HG02870 (cell line): ENCODE results near the gene EVI5.
"Not testable (repeated sequence)": the region's sequence is repeated elsewhere in the genome, so short reads cannot be mapped to it uniquely, and the experiment has no call there.

Source experiments
- ATAC-seq: cut with Tn5 transposase; IDR thresholded peaks from one replicate; pipeline ENCODE4 v1.9.1; 2021; ENCODE audit warnings: mild to moderate bottlenecking, moderate library complexity; ENCODE audit not compliant: unreplicated experiment

The EVI5 gene

GRCh38 chr1:92792340-92792782 lies 7.5 kb upstream of the EVI5 start:
- no peak for ATAC-seq

- ATAC-seq: no peak
Observed at GRCh38 chr1:92791487-92792066, 6.7 kb upstream of the EVI5 start.

DNA sequence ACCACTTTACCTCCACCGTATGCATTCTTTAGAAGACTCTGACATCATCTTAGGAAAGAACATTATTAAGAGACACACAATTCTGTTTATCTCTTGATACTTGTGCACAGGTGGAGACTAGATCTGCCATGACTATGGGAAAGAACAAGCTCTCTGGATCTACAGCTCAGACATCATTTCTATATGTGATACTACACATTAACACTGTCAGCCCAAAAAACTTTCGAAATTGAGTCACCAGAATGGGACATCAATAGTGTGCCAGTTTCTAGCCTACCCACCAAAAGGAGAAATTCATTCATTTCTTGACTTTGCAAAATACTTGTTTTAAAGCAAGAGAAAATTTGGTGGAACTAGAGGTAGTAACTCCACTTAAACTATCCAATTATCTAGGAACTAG lies 6.0 kb upstream of the EVI5 start:
- no peak for ATAC-seq

DNA sequence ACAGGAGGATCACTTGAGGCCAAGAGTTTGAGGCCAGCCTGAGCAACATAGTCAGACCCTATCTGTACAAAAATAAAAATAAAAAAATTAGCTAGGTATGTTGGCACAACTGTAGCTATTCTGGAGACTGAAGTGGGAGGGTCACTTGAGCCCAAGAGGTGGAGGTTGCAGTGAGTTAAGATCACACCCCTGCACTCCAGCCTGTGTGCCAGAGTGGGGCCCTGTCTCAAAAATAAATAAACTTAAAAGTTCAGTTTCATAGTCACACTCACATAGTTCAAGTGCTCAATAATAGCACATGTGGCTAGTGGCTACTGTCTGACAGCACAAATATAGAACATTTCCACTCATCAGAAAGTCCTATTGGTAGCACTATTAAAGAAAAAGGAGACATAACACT lies 5.2 kb upstream of the EVI5 start:
- ATAC-seq: no peak

DNA sequence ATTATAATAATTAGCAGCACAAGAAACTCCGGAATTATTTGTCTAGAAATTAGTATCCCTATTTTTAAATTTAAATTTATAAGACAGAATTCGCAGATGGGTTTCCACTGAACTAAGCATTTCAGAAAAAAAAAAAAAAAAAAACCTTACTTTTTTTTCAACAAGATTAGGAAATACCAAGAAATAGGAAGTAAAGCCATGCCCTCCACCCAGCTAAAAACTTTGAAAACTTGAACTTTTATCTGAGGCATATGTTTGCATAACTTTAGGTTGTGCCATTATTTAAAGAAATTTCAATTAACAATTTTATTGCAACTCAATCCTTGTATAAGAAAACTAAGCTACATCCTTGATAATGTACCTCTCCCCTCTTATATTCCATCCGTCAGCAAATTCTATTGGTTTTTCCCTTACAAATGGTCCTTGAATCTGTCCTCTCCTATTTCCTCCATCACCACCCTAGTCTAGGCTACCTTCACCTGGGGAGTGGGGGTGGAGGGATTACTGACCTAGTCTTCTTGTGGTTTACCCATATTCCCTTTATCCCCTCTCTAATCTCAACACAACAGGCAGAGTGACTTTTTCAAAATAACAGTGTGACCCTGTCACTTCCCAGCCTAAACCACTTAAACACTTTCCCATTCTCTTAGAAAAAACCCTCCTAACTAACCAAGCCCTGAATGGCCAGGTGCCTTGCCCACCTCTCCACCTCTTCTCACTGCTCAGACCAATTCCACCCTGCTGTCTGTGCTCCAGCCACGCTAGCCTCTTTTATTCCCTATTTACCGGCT lies 1.4 kb upstream of the EVI5 start:
- ATAC-seq: no peak

GRCh38 chr1:92784021-92784638 lies 778 bp downstream of the EVI5 start:
- no peak for ATAC-seq

- ATAC-seq: not testable (repeated sequence)
Observed at GRCh38 chr1:92783550-92783949, 1.4 kb downstream of the EVI5 start.

DNA sequence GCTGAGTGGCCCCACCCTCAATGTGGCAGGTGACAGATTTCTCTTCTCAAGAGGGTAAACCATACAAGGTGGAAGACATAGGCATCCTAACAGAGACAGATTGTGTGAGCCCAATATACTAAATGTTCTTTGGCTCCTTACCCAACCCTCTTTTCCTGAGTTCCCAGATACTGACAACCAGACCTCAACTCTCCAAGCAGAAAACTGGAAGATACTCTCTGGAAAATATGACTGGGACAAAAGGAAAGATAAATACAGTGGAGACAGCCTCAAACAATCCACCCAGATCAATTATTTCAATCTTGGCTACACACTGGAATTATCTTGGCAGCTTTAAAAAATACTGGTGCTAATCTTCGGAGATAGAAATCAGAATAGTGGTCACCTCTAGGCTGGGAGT lies 6.5 kb downstream of the EVI5 start:
- ATAC-seq: no peak

GRCh38 chr1:92774407-92774806 lies 10.5 kb downstream of the EVI5 start:
- no peak for ATAC-seq

DNA sequence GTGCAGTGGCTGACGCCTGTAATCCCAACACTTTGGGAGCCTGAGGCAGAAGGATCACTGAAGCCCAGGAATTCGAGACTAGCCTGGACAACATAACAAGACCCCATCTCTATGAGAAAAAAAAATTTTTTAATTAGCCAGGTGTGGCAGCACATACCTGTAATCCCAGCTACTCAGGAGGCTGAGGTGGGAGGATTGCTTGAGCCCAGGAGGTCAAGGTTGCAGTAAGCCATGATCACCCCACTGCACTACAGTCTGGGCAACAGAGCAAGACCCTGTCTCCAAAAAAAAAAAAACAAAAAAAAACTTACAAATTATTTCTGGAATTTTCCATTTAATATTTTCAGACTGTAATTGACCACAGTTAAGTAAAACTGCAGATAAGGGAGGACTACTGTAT lies 11.2 kb downstream of the EVI5 start:
- ATAC-seq: not testable (repeated sequence)

DNA sequence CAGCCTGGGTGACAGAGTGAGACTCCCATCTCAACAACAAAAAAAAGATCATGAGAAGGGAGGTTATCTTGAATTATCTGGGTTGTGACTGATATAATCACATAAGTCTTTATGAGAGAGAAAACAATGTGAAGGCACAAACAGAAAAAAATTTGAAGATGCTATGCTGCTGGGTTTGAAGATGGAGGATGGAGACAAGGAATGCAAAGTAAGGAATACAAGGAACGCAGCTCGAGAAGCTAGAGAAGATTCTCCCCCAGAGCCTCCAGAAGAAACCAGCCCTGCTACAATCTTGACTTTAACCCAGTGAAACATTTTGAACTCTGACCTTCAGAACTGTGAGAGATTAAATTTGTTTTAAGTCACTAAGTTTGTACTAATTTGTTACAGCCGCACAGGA lies 15.1 kb downstream of the EVI5 start:
- ATAC-seq: no peak

- ATAC-seq: no peak
Observed at GRCh38 chr1:92768915-92769314, 16.0 kb downstream of the EVI5 start.

DNA sequence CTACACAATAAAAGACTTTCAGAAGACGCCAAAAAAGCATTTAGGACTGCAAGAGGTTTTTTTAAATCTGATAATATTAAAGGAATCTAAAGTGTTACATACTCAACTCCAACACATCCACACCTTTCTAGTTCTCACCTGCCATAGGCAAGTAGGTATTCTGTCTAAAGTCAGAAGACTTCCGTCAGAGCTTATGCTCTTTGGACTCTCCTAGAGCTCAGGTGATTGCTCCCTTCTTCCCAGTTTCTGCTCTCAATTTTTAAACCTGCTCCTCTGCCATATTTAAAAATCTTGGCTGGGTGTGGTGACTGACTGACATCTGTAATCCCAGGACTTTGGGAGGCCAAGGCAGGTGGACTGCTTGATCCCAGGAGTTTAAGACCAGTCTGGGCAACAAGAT lies 16.6 kb downstream of the EVI5 start:
- ATAC-seq: no peak

DNA sequence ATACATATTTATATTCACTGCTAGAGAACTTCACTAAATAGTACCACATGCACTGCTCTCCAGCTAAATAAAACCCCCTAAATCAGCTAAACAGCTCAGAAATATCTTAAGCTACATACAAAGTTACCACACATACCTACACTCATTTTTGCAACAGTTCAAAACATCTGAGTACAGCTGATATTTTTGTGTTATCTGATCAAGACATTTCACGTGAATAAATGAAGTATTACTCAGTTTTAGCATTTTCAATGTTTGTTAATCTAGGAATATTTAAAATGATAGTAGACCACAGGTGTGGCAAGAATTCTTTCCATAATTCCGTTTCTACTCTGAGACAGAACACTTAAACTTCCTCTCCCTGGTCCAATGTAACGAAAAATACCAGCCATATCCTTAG lies 20.8 kb downstream of the EVI5 start:
- ATAC-seq: no peak

DNA sequence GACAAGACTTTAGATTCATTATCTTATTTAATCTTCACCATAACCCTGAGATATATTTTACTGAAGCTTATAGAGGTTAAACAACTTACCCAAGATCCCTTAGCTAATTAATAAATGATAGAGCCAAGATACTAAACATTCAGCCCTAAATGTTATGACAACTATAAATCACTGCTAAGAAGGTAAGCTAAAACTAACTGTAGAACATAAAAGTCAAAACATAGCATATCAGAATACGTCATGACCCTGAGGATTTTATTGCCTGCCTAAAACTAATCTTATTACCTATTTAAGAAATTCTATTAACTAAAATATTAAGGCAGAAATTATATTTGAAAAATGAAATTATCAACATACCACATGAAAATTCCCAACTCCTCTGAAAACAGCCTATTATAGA lies 22.6 kb downstream of the EVI5 start:
- no peak for ATAC-seq

DNA sequence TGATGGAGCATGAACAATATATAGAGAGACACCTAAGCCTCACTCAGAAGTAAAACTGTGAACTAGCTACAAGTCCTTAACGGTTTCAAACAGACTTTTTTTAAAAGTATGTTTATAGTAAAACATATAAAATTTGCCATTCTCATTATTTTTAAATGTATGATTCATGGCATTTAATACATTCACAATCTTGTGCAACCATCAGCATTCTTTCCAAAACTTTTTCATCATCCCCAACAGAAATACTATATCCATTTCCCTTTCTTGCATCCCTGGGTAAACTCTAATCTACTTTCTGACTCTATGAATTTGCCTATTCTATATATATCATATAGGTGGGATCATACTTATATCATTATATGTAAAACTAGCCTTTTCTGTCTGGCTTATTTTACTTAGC lies 25.5 kb downstream of the EVI5 start:
- ATAC-seq: no peak

DNA sequence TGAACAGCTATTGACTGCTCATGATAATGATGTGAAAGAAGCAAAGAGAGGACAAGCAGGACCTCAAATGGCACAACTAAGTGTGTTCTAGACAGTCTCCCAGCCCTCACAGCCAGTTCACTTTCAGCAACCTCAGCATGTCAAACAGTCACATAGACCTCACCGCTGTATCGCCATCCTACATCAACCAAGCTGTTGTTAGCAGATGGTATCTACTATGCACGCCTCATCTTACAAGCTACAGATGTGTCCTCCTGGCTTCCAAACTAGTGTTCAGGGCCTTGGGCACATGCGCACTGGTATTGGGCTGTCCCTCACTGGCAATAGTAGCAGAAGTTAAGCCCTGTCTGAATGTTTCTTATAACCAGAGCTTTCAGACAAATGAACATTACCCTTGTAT lies 28.4 kb downstream of the EVI5 start:
- no peak for ATAC-seq

GRCh38 chr1:92755541-92756461 lies 29.1 kb downstream of the EVI5 start:
- no peak for ATAC-seq

DNA sequence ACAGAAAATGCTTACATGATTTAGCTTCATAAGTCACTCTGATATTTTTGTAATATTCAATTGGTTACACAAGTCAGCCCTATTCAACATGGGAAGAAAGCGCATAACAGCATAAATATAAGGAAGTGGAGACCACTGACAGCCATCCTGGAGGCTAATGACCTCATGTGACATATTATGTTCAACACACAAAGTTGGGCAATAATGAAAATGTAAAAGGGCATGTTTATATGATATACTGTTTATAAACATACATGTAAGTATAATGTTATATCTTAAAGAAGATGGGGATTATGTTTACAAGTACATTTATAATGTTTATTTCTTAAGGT lies 30.2 kb downstream of the EVI5 start:
- no peak for ATAC-seq

GRCh38 chr1:92754000-92754718 lies 30.7 kb downstream of the EVI5 start:
- no peak for ATAC-seq

GRCh38 chr1:92752719-92753118 lies 32.2 kb downstream of the EVI5 start:
- no peak for ATAC-seq
